ENCODE data around the gene VWA3A.
A peak's percentile ranks its signal among the peaks of the same experiment; 100 is the strongest.
"Not testable (repeated sequence)": the region's sequence is repeated elsewhere in the genome, so short reads cannot be mapped to it uniquely, and the experiment has no call there.

VWA3A gene

GRCh38 chr16:22132801-22133200 lies 40.5 kb downstream of the VWA3A start:
- no peak overlapping the region for H3K4me3 ChIP-seq (ENCODE audit: low read depth, low read length)

DNA sequence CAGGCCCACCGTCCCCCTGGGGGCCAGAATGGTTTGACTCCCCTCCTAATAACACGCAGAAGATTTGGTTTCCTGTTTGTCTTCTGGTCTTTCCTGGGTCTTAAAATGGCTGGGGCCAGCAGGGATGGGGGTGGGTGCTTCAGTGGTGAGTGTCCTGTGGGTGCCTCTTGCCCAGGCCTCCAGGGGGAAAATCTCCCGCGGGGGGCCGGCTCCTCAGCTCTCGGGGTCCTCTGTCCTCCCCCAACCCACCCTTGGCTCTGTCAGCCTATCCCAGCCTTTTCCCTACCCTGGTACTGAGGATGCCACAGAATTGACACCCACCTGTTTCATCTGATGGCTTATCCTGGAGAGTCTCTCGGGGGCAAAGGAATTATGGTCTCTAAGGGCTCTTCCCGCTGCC lies 46.1 kb downstream of the VWA3A start:
- H3K4me3 ChIP-seq (ENCODE audit: low read depth, low read length): no peak overlapping the region

DNA sequence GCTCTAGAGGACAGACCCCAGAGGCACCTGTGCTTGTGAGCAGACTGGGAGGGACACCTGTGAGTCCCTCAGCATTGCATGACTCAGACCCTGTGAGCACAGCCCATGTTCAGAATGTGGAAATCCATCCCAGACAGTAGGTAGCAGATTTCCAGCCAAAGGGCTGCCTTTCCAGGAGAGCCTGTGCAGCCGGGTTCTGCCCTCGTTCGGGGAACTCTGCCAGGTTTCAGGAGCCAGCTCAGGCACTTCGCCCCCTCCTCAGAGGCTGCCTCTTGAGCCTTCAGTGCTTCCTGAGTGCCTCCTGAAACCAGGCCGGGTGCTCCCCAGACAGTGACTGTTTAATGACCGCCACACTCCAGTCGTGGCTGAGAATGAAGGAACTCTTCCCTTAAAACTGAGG lies 46.7 kb downstream of the VWA3A start:
- H3K4me3 ChIP-seq (ENCODE audit: low read depth, low read length): no peak overlapping the region

DNA sequence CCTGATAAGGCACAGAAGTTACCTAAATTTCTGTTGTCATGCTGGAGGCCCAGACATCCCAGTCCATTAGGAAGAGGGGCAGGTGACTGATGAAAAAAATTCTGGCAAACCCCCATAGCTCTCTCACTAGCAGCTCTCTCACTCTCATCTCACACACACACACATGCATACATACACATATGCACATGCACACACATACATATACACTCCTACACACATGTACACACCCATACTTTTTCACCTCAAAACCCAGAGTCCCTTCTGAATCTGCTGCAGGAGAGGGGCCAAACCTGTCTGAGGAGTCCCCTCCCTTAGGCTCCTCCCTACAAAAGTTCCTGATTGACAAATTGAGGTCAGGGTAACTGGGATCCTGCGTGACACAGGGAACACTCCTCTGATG lies 47.4 kb downstream of the VWA3A start:
- no peak overlapping the region for H3K4me3 ChIP-seq (ENCODE audit: low read depth, low read length)

- H3K4me3 ChIP-seq (ENCODE audit: low read depth, low read length): no peak overlapping the region
These were observed 49.4 kb downstream of the VWA3A start for GRCh38 chr16:22141767-22142166.

GRCh38 chr16:22144520-22144919 lies 52.2 kb downstream of the VWA3A start:
- H3K4me3 ChIP-seq (ENCODE audit: low read depth, low read length): no peak overlapping the region

GRCh38 chr16:22147853-22148252 lies 55.5 kb downstream of the VWA3A start:
- no peak overlapping the region for H3K4me3 ChIP-seq (ENCODE audit: low read depth, low read length)

- no peak overlapping the region for H3K4me3 ChIP-seq (ENCODE audit: low read depth, low read length)
These were observed 59.1 kb downstream of the VWA3A start for GRCh38 chr16:22151246-22151998.

GRCh38 chr16:22152316-22152715 lies 60.0 kb downstream of the VWA3A start:
- H3K4me3 ChIP-seq (ENCODE audit: low read depth, low read length): no peak overlapping the region

- not testable (repeated sequence) for H3K4me3 ChIP-seq (ENCODE audit: low read depth, low read length)
These were observed 60.7 kb downstream of the VWA3A start for GRCh38 chr16:22153078-22153477.

- H3K4me3 ChIP-seq (ENCODE audit: low read depth, low read length): no peak overlapping the region
These were observed 69.1 kb downstream of the VWA3A start for GRCh38 chr16:22161401-22161800.

- H3K4me3 ChIP-seq (ENCODE audit: low read depth, low read length): peak within 1 kb of the TSS; percentile 37
These were observed 69.8 kb downstream of the VWA3A start, which contains the start of gene SDR42E2 for GRCh38 chr16:22161999-22162655. SDR42E2 (plus strand) TSS chr16:22162506; CDS start chr16:22165583, 3,077 bp downstream.

- peak overlapping the region; percentile 37 for H3K4me3 ChIP-seq (ENCODE audit: low read depth, low read length)
These were observed 70.3 kb downstream of the VWA3A start for GRCh38 chr16:22162656-22163009.

- no peak overlapping the region for H3K4me3 ChIP-seq (ENCODE audit: low read depth, low read length)
These were observed 71.5 kb downstream of the VWA3A start for GRCh38 chr16:22163806-22164205.

DNA sequence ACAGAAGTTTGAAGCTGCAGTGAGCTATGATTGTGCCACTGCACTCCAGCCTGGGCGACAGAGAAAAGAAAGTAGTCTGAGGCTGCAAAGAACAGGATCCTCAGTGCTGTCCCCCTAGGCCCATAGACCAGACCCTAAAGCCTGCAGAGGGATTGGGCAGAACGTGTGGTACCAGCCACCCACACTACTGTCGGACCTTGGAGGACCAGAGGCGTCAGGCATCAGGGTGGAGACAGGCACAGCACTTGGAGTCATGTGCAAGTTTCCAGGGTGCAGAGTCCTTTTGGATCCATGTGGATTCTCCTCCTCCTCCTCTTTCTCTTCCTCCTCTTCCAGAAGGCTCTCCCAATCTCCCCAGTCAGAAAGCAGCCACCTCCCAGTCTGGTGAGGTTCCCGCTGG lies 72.1 kb downstream of the VWA3A start:
- H3K4me3 ChIP-seq (ENCODE audit: low read depth, low read length): no peak overlapping the region

- no peak overlapping the region for H3K4me3 ChIP-seq (ENCODE audit: low read depth, low read length)
These were observed 73.4 kb downstream of the VWA3A start for GRCh38 chr16:22165508-22166285.

- no peak overlapping the region for H3K4me3 ChIP-seq (ENCODE audit: low read depth, low read length)
These were observed 79.6 kb downstream of the VWA3A start for GRCh38 chr16:22171953-22172352.

DNA sequence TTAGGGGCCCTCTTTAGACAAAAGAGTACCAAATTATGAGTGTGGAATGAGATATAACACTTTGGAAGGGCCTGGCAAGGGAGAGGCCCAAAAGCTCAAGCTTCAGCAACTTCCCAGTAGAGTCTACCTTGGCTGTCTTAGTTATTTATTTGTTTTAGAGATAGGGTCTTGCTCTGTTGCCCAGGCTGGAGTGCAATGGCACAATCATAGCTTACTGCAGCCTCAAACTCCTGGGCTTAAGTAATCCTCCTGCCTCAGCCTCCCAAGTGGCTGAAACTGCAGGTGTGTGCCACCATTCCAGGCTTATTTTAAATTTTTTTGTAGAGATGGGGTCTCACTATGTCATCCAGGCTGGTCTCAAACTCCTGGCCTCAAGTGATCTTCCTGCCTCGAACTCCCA lies 80.3 kb downstream of the VWA3A start:
- not testable (repeated sequence) for H3K4me3 ChIP-seq (ENCODE audit: low read depth, low read length)

DNA sequence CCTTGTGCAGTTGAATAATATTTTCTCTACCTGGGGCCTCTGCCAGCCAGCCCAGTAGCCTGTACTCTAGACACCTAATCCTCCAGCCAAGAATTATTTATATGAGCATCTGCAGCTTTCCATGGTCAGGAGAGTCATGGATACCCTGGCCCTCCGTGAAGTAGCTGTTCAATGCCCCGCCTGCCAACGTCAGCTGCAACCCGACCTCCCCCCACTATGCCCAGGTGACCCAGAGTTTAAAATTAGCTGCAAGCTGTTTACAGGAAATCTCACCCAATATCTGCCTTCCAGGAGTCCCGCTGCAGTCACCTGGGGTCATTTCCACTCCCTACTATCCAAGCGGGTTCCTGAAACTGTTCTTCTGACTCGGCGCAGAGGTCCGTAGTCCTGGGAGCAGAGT lies 82.3 kb downstream of the VWA3A start:
- no peak overlapping the region for H3K4me3 ChIP-seq (ENCODE audit: low read depth, low read length)

GRCh38 chr16:22177968-22178930 lies 85.9 kb downstream of the VWA3A start:
- no peak overlapping the region for H3K4me3 ChIP-seq (ENCODE audit: low read depth, low read length)

DNA sequence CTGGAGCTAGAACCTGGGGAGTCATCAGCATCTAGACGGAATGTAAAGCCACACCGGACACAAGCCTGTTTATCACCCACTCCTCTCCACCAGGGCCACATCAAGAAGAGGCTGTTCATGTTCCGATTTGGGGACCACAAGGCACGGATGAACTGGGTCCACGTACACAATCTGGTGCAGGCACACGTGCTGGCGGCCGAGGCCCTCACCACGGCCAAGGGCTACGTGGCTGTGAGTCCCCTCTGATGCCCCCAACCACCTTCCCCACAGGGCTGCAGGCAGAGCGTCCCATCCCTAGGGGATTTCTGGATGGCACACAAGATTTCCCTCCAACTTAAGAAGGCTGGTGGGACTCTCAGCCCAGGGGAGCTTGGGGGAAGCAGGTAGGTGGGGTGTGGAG lies 89.1 kb downstream of the VWA3A start:
- no peak overlapping the region for H3K4me3 ChIP-seq (ENCODE audit: low read depth, low read length)
